ENCODE data around the gene C1QTNF6. TPM values are rescaled to one million over a fixed set of nuclear protein-coding genes. Genes with fewer than 3 reads are reported as not detected.

Gene C1QTNF6
- total RNA-seq, 1 donor from 2014 or later = 5.3 TPM

GRCh38 chr22:37192741-37193140 is 4.7 kb upstream of the C1QTNF6 start:
- Histone ChIP-seq H3K9me3 (no peaks in the 10 kb centered on the region), H3K27me3 (ENCODE audit: low read depth) (no peaks in the 10 kb centered on the region), H3K36me3 (no peaks in the 10 kb centered on the region), H3K4me3 (no peak overlapping the region), H3K27ac (no peak overlapping the region), H3K4me1 (peaks cover 67% of the 10 kb centered on the region)
- intact Hi-C loops (cut with DNase I) = no loop called here
- ATAC-seq (no peak), DNase-seq (no peak)
- TF ChIP-seq CTCF (IDR thresholded peaks at IDR 0.05) = no peak

GRCh38 chr22:37192204-37192603 is 4.2 kb upstream of the C1QTNF6 start:
- TF ChIP-seq CTCF (IDR thresholded peaks at IDR 0.05) = no peak
- intact Hi-C loops (cut with DNase I) = no loop called here
- Histone ChIP-seq H3K4me3 (no peak overlapping the region), H3K4me1 (peaks cover 67% of the 10 kb centered on the region), H3K27ac (no peak overlapping the region), H3K36me3 (no peaks in the 10 kb centered on the region), H3K9me3 (no peaks in the 10 kb centered on the region), H3K27me3 (ENCODE audit: low read depth) (no peaks in the 10 kb centered on the region)
- no peak for DNase-seq
- no peak for ATAC-seq

- intact Hi-C loops (cut with DNase I) = no loop called here
- no peak for TF ChIP-seq CTCF (IDR thresholded peaks at IDR 0.05)
- H3K4me1 ChIP-seq = peaks cover 71% of the 10 kb centered on the region
- no peaks in the 10 kb centered on the region for H3K27me3 ChIP-seq (ENCODE audit: low read depth)
- DNase-seq (peak; percentile 8), ATAC-seq (peak in 1 of 2 donors; percentile 25)
- no peaks in the 10 kb centered on the region for H3K36me3 ChIP-seq
- no peak overlapping the region for H3K27ac ChIP-seq
- no peak overlapping the region for H3K4me3 ChIP-seq
- no peaks in the 10 kb centered on the region for H3K9me3 ChIP-seq
Measured at GRCh38 chr22:37190262-37190780, 2.3 kb upstream of the C1QTNF6 start.

- DNase-seq = no peak
- no peaks in the 10 kb centered on the region for H3K27me3 ChIP-seq (ENCODE audit: low read depth)
- H3K9me3 ChIP-seq = no peaks in the 10 kb centered on the region
- intact Hi-C loops (cut with DNase I) = no loop called here
- H3K4me3 ChIP-seq = peak overlapping the region; percentile 51
- no peak for TF ChIP-seq CTCF (IDR thresholded peaks at IDR 0.05)
- H3K27ac ChIP-seq = peak overlapping the region; percentile 87
- ATAC-seq = peak in 1 of 2 donors; percentile 16
- peaks cover 74% of the 10 kb centered on the region for H3K4me1 ChIP-seq
- no peaks in the 10 kb centered on the region for H3K36me3 ChIP-seq
Measured at GRCh38 chr22:37188901-37189466, 937 bp upstream of the C1QTNF6 start.

GRCh38 chr22:37187552-37187890 is 526 bp downstream of the C1QTNF6 start:
- Histone ChIP-seq H3K4me3 (peak overlapping the region; percentile 51), H3K9me3 (no peaks in the 10 kb centered on the region), H3K27me3 (ENCODE audit: low read depth) (no peaks in the 10 kb centered on the region), H3K27ac (peak overlapping the region; percentile 87), H3K4me1 (peaks cover 60% of the 10 kb centered on the region), H3K36me3 (no peaks in the 10 kb centered on the region)
- intact Hi-C loops (cut with DNase I) = no loop called here
- TF ChIP-seq CTCF (IDR thresholded peaks at IDR 0.05) = no peak
- peak in 1 of 2 donors; percentile 25 for ATAC-seq
- no peak for DNase-seq

All from lower lobe of right lung (tissue), 2 donors.